Fibroblast of the conjunctiva (primary cell): Measurements from ENCODE around the gene SLIT3.
"Not testable (repeated sequence)": the region's sequence is repeated elsewhere in the genome, so short reads cannot be mapped to it uniquely, and the experiment has no call there.

Experiments
- DNase-seq: peaks from one replicate; pipeline ENCODE4 v3.0.0-alpha.2; 2010; ENCODE audit warnings: low read depth

Gene SLIT3

GRCh38 chr5:168770996-168771395 is 529.9 kb downstream of the SLIT3 start:
- DNase-seq: no peak

DNA sequence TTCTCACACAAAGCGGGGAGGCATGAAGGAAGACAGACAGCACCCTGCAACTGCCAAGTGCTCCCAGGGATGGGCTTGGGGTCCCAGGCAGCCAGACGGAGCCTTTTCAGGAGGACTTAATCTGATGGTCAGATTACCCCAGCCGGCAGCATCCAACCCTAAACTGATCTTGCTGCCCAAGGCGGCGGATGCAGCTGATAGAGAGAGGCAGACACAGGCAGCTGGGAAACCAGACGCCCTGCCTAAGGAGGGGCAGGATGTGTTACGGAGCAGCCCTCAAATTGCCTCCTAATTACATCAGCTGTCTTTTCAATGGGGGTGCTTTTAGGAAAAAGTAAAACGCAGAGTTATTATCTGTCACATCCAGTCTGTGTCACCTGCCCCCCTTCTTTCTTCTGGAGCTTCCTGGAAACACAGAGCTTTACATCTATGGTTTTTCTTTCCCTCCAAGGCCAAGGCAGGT is 530.9 kb downstream of the SLIT3 start:
- DNase-seq: no peak

DNA sequence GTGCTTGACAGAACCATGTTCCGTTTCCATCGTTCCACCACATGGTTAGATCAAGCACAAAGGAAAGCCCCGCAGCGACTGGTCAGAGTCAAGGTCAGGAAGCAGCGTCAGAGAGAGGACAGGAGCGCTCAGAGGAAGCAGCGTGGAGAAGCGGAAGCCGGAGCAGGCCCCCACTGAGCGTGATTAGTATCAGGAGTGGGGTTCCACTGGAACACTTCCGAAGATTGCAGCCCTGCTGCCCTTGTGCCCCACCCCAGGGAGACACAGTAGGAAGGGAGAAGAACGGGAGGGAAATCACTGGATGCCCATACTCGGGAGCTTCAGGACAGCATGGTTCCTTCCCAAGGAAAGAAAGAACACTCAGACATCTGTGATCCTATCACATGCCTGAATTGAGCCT is 532.8 kb downstream of the SLIT3 start:
- no peak for DNase-seq

DNA sequence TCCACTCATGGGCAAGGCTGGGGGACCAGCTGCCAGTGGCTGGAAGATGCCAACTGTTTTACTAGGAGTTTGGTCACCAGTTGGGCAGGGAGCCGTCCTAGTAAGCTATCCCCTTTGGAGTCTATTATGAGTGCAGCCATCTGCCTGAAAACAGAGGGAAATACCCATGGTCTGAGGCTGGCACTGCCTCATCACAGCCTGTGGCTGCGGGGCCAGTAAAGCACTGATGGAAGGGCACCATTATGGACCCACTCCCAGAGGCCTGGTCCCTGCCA is 534.6 kb downstream of the SLIT3 start:
- DNase-seq: no peak

- no peak for DNase-seq
Measured at GRCh38 chr5:168765551-168766425, 535.2 kb downstream of the SLIT3 start.

DNA sequence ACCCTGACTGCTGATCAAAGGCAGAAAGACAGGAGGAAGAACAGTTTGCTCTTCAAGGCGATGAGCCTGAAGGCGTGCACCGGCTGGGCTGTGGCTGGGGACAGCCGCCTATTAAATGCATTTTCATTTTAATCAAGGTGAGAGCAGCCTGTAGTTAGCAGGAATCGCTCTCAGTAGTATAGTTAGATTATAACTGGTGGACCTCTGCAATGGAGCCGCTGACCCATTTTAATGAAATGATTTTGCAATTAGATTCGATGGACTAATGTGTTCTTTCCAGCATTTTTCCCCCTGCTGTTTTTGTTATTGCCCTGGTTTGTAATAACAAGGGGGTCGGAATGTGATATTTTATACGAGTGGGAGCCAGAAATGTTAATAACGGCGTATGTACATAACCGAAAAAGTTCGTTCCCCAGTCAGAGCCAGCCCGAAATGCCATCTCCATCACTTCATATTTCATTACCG is 535.8 kb downstream of the SLIT3 start:
- no peak for DNase-seq

DNA sequence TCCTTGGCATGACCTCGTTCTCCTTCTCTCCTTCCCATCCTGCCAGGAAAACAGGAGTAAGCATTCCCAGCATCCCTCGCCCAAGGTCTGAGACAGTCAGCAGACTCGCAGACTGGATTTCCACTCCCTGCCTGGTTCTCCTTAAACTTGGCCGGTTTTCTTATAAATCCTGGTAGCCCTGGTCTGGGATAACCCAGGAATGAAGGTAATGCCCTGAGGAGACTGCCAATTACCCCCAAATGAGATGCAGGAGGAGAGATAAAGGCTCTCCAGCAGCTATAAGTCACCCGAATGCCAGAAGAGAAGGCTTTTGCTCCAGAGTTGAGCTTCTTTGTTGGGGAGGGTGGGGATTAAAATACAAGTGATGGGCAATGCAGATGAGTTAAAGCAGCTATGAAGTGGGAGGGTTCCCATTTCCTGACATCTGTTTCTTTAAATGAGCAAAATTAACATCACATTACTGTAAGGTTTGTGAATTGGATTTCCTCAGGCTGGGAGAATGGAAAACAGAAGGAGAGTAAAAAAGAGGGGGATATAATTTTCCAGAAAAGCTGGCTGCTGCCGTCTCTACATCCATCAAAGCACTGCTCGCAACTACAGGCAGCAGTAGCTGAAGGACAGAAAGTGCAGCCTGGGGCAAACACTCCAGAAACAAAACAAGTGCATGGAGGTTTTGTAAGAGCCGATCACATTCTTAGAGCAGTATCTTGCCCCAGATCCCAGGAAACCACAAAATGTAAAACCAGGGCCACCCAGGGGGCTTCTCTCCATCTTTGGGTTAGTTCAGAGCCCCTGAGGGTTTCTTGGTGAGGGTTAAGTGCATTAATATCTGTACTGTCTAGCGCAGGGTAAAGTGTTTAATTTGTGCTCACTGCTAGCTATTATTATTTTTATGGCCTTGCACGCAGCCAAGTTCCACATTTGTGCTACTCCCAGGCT is 544.2 kb downstream of the SLIT3 start:
- no peak for DNase-seq

GRCh38 chr5:168755548-168756093 is 545.3 kb downstream of the SLIT3 start:
- DNase-seq: no peak

DNA sequence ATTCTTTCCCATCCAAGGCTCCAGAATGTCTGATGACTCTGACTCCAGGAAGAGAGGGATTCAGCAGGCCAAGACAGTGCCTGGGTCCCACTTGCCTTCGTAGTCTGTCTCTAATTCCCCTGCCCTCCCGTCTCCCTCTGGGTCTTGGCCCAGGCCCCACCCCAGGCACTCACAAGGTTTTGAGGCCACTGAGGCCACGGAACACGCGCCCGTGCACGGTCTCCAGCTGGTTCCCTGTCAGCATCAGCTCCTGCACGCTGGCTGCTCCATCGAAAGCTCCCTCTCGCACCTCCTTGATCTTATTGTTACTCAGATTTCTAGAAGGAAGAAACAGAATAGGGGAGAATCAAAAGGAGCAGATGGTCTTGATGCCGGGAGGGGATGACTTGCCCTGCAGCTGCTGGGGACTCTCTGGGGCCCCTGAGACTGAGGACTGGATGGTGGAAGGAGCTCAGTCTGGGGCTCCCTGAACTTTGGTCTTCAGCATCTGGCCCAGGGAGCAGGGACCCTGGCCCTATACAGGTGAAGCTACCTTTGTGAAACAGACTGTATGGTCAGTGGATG is 547.2 kb downstream of the SLIT3 start:
- no peak for DNase-seq

- DNase-seq: no peak
Measured at GRCh38 chr5:168752416-168753190, 548.3 kb downstream of the SLIT3 start.

DNA sequence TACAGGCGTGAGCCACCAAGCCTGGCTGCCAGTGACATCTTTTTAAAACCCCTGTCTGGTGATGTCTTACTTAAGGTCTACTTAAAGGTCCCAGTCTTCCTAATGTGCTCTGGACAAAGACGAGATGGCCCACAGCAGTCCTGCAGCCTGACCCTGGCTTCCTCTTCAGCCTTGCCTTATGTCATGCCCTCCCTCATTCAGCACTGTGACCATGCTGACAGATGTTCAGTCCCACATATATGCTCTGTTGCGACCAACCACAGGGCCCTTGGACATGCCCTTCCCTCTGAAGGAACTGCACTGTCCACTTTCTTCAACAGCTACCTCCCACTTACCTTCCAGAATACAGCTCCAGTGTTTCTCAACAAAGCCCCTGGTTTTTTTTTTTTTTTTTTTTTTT is 548.9 kb downstream of the SLIT3 start:
- DNase-seq: no peak

DNA sequence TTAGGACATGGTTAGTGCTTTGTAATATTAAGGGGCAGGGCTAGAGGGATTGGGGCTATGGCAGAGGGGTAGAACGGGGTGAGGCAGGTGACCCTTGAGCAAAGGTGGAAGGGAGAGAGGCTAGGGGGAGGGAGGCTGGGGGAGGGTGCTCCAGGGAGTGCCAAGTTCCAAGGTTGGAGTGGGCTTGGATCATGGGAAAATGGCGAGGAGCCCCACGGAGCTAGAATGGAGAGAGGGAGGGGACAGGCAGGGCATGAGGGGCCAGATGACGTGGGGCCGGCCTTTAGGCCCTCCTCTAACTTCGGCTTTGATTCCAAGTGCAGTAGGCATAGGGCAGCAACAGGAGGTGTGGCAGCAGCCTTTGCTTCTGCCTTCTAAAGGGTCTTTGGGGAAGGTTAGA is 550.0 kb downstream of the SLIT3 start:
- DNase-seq: no peak

GRCh38 chr5:168749391-168750100 is 551.4 kb downstream of the SLIT3 start:
- no peak for DNase-seq

DNA sequence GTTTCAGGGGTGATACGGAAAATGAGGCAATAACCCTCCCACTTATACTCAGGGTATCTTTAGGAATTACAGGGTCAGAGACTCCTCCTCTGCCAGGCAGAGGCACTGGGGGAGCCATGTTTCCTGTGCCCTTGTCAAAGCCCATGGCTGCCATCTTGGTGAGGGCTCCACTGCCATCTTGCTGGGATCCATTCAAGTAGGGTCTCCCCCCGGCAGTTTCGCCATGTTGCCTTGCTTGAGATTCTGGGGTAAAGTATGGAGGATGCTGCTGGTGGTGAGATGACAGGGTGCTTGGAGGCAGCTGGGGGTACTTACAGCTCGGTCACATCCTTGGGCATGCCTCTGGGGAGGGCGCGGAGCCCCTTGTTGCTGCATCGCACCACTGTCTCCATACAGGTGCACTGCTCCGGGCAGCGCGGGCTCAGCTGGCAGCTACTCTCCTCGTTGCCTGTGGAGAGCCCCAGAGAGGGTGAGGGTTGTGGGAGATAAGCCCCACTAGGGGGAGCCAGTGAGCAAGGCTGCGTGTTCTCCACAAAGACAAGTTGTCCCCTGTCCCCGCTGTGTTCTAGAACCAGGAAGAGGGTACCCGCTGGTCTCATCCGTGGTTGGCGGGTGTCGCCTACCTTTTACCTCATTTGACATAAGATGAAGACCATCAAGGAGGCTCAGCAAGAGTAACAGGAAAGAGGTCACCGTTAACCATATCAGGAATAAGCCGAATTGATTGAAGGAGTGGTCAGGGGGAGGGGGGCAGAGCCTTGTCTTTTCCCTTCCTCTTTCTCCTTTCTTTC is 552.8 kb downstream of the SLIT3 start:
- DNase-seq: no peak

DNA sequence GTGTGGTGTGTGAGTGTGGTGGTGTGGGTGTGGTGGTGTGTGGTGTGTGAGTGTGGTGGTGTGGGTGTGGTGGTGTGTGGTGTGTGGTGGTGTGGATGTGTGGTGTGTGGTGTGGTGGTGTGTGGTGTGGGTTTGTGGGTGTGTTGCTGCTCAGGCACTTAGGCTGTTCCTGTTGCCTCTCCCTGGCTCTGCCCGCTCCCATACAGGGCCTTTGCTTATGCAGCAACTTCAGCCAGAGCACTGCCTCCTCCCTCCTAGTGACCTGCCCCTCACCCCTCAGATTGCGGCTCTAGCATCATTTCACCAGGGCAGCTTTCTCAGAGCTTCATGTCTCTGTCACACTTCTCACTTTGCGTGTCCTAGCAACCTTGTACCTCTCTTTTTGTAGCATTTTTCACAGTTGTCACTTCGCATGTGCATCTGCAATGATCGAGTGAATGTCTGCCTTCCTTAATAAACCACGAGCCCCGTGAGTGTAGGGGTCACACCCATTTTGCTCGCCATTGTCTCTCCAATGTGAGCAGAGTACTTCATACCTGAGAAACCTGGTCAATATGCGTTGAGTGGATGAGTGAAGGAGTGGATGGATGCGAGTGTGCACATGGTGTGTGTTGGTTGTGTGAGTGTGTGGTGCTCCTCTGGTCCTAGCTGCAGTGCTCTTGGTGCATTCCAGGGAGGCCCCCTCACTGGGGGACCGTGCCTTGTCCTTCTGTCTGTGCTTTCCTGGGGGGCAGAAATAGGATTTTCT is 553.9 kb downstream of the SLIT3 start:
- no peak for DNase-seq

GRCh38 chr5:168746126-168746892 is 554.6 kb downstream of the SLIT3 start:
- not testable (repeated sequence) for DNase-seq

DNA sequence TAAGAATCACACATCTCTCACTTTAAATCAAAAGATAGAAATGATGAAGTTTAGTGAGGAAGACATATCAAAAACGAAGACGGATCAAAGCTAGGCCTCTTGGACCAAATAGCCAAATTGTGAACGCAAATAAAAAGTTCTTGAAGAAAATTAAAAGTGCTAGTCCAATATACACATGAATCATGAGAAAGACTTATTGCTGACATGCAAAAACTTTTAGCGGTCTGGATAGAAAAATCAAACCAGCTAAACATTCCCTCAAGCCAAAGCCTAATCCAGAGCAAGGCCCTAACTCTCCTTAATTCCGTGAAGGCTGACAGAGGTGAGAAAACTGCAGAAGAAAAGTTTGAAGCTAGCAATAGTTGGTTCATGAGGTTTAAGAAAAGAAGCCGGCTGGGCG is 557.3 kb downstream of the SLIT3 start:
- DNase-seq: no peak

DNA sequence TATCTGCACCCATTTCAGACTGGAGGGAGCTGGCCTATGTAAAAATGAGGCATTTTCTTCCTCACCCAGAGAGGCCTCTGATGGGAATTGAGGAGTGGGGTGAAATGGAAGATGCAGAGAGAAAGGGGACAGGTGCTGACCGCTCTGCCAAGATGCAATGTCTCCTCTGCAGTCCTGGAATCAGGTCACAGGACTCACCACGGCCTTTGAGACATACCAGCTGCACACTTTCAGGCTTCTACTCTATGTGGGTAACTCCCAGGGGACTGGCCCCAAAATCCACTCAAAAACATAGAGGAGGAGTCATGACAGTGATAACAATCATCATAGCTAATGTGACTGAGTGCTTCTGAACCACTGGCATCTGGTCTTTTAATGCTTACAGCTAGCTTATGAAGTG is 558.6 kb downstream of the SLIT3 start:
- not testable (repeated sequence) for DNase-seq

- no peak for DNase-seq
Measured at GRCh38 chr5:168740811-168741213, 560.1 kb downstream of the SLIT3 start.
